K562 (cell line): Measurements from ENCODE around the gene ANKRD61.

ENCODE experiments used
- CTCF ChIP-seq, 3 experiments: IDR thresholded peaks in 2 of 3; conservative IDR thresholded peaks in 1 of 3; 2 replicates each; pipeline ENCODE4 v1.5.1; 2011 to 2012; ENCODE audit warnings: low read length in 3 of 3, mild to moderate bottlenecking in 3 of 3, control low read depth in 2 of 3, improper control_type of control experiment in 1 of 3, inconsistent platforms in 1 of 3, low read depth in 1 of 3, mixed read lengths in 1 of 3, moderate library complexity in 1 of 3; ENCODE audit not compliant: insufficient read depth in 2 of 3
- HNRNPL ChIP-seq: fragments of 200-400 bp; formaldehyde crosslinking; IDR thresholded peaks from 2 replicates; pipeline ENCODE4 v1.6.1; 2017; ENCODE audit warnings: low read depth, mild to moderate bottlenecking, low read length
- MITF ChIP-seq: IDR thresholded peaks from 2 replicates; pipeline ENCODE4 v1.6.1; 2014; ENCODE audit warnings: antibody characterized with exemption
- MTA3 ChIP-seq: fragments of 450-650 bp; formaldehyde crosslinking; IDR thresholded peaks from 2 replicates; pipeline ENCODE4 v1.6.1; 2017; ENCODE audit warnings: mild to moderate bottlenecking, borderline replicate concordance
- MYC ChIP-seq, 2 experiments: fragments of 250-450 bp in 1 of 2; sonication (Bioruptor Pico) in 1 of 2; IDR thresholded peaks; 2 replicates each; pipeline versions ENCODE4 v1.5.1 to v1.6.1; 2012 to 2021; ENCODE audit warnings: low read depth in 2 of 2, borderline replicate concordance in 1 of 2, improper control_type of control experiment in 1 of 2, low read length in 1 of 2, mild to moderate bottlenecking in 1 of 2, moderate library complexity in 1 of 2
- PHF21A ChIP-seq: fragments of 450-650 bp; IDR thresholded peaks from 2 replicates; pipeline ENCODE4 v1.6.1; 2017; ENCODE audit warnings: low read depth, borderline replicate concordance
- PTTG1 ChIP-seq: fragments of 450-650 bp; IDR thresholded peaks from 2 replicates; pipeline ENCODE4 v1.6.1; 2016; ENCODE audit warnings: low read depth, mild to moderate bottlenecking, missing genetic modification characterization, missing compliant biosample characterization
- RFX5 ChIP-seq: IDR thresholded peaks from 2 replicates; pipeline ENCODE4 v1.6.1; 2011; ENCODE audit warnings: low read depth, mild to moderate bottlenecking, improper control_type of control experiment, low read length
- SMC3 ChIP-seq: conservative IDR thresholded peaks from 2 replicates; pipeline ENCODE4 v1.6.1; 2011; ENCODE audit warnings: low read depth, low read length, improper control_type of control experiment; ENCODE audit not compliant: insufficient read depth
- YY1 ChIP-seq, 3 experiments: IDR thresholded peaks; 2 replicates each; pipeline ENCODE4 v1.6.1; 2011; ENCODE audit warnings: low read length in 2 of 3, mild to moderate bottlenecking in 2 of 3, moderate library complexity in 2 of 3, borderline replicate concordance in 1 of 3, control low read depth in 1 of 3, low read depth in 1 of 3; ENCODE audit not compliant: insufficient read depth in 3 of 3, insufficient replicate concordance in 2 of 3, control insufficient read depth in 1 of 3, insufficient read length in 1 of 3; ENCODE audit errors: extremely low read depth in 1 of 3
- ZNF354B ChIP-seq: fragments of 250-450 bp; sonication (Bioruptor Pico); IDR thresholded peaks from 2 replicates; pipeline ENCODE4 v1.4.0; 2020
- ZNF766 ChIP-seq: fragments of 200-800 bp; sonication (Bioruptor generic); conservative IDR thresholded peaks from 2 replicates; pipeline ENCODE4 v1.6.1; 2016; ENCODE audit warnings: missing genetic modification characterization, missing compliant biosample characterization
- TF ChIP-seq, protein P1 (sequence below): sonication (generic); formaldehyde crosslinking; IDR thresholded peaks from 2 replicates; pipeline ENCODE4 v1.8.1; 2023; ENCODE audit warnings: mild to moderate bottlenecking, missing genetic modification reagents

GRCh38 chr7:6022707-6023106 lies 8.5 kb upstream of the ANKRD61 start:
- TF ChIP-seq YY1 (IDR thresholded peaks at IDR 0.05; ENCODE audit: borderline replicate concordance in 1 of 3, control insufficient read depth in 1 of 3, extremely low read depth in 1 of 3, insufficient read depth in 3 of 3, insufficient read length in 1 of 3, insufficient replicate concordance in 2 of 3, low read depth in 1 of 3, low read length in 2 of 3) (no peak), MITF (no peak), MTA3 (no peak), SMC3 (no peak), PHF21A (no peak), CTCF (IDR thresholded peaks at IDR 0.05 in 2 of 3, conservative IDR thresholded peaks at IDR 0.05 in 1 of 3; ENCODE audit: insufficient read depth in 2 of 3, low read depth in 1 of 3, low read length in 3 of 3) (no peak), MYC (IDR thresholded peaks at IDR 0.05; ENCODE audit: low read depth, low read length) (no peak), MYC (CRISPR knock-in tag; IDR thresholded peaks at IDR 0.05; ENCODE audit: borderline replicate concordance, low read depth) (no peak), HNRNPL (no peak), ZNF766 (CRISPR knock-in tag) (no peak), ZNF354B (CRISPR knock-in tag) (no peak), PTTG1 (tag) (no peak), RFX5 (no peak)
- TF ChIP-seq, protein P1, sequence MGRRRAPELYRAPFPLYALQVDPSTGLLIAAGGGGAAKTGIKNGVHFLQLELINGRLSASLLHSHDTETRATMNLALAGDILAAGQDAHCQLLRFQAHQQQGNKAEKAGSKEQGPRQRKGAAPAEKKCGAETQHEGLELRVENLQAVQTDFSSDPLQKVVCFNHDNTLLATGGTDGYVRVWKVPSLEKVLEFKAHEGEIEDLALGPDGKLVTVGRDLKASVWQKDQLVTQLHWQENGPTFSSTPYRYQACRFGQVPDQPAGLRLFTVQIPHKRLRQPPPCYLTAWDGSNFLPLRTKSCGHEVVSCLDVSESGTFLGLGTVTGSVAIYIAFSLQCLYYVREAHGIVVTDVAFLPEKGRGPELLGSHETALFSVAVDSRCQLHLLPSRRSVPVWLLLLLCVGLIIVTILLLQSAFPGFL (CRISPR knock-in tag) = no peak
